GM21367 (cell line): ENCODE data around the gene ABCG2.

ENCODE experiments used
- ATAC-seq: cut with Tn5 transposase; IDR thresholded peaks from one replicate; pipeline ENCODE4 v1.9.1; 2021; ENCODE audit not compliant: unreplicated experiment

ABCG2 gene

GRCh38 chr4:88158489-88159228 lies at the start of gene ABCG2:
TSS of gene ABCG2 (minus strand) at chr4:88158639. CDS start at chr4:88139995, 18,644 bp downstream.
- peak; percentile 50 for ATAC-seq

GRCh38 chr4:88208156-88208555 lies 49.7 kb upstream of the ABCG2 start:
- ATAC-seq, result no peak

DNA sequence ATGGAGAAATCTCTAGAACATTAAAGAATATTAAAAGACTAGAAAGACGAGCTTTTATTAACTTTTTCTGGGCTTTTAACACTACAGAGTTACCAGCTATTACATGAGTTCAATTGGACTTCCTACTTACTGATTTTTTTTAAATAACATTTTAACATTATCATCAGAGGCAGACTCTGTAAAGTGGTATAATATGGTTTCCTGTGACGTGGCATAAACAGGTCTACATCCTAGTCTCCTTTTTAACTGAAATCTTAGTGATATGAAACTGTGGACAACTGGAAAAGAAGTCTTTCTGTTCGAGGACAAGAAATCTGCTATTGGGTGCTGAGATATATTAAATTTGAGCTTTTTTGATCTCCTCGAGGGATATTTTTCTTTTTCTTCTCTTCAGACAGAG lies 48.7 kb upstream of the ABCG2 start:
- ATAC-seq, result no peak

GRCh38 chr4:88204882-88205281 lies 46.4 kb upstream of the ABCG2 start:
- no peak for ATAC-seq

DNA sequence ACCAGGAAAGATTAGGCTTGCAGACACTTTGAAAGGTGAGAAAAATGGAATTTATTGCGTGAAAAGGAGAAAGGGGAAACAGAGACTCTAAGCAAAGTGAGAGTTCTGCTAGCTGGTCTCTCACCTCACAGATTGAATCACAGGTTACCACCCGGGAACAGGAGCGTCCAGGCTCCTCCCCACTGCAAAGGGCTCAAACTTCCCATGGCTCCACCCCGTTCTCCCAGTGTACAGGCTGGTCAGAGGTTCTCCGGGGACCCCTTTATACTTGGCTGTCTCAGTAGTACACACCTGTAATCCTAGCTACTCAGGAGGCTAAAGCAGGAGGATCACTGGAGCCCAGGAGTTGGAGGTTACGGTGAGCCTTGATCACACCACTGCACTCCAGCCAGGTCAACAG lies 44.0 kb upstream of the ABCG2 start:
- no peak for ATAC-seq

DNA sequence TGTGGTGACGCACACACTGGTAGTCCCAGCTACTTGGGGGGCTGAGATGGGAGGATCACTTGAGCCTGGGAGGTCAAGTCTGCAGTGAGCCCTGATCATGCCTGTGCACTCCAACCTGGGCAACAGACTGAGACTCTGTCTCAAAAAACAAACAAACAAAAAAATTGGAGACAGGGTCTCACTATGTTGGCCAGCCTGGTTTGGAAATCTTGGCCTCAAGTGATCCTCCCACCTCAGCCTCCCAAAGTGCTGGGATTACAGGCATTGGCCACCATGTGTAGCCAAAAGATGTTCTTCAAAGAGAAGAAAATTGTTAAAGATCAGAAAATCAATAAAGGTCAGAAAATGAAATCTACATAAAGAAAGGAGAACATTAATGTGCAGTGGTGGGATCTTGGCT lies 41.7 kb upstream of the ABCG2 start:
- no peak for ATAC-seq

DNA sequence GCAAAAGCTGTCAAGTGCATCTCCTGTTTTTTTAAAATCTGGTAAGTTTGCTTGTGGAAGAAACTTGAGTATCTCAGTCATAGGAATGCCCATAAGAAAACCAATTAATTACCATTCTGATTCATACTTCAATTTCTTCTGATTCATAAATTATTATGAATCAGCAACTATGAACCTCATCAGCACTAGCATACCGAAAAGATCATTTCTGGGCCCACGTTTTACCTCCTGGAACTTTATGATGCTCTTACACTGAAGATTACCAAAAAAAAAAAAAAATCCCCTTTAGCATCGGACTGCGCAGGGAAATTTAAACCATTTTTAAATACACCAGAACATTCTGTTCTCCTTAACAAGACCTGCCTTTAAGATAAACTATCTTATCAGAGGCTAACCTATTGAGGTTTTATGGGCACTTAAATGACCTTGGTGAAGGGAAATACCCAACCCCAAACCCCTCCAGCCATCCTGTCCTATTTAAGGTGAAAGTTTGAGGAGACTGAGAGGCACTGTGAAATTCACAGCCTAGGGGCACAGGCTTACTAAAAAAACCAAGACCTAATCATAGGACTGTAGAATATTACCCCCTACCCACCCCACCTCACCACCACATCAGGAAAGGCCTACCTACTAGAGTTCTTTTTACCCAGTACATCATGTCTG lies 38.2 kb upstream of the ABCG2 start:
- ATAC-seq, result no peak

DNA sequence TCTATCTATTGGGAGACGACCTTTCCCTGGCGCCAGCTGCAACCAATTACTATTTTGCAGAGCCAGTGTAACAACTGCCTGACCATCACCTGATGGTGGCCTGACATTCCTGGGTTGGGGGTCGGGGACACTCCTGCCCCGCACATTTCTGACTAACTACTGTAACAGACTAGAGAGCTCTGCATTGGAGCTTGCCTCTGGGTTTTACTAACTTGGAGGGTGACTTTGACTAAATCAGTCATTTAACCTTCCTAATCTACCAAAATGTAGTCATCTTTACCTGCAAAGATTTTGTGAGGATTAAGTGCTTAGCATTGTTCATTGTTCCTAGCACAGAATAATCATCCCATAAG lies 37.5 kb upstream of the ABCG2 start:
- ATAC-seq, result no peak

- ATAC-seq, result no peak
Measured at GRCh38 chr4:88195328-88196012, 37.0 kb upstream of the ABCG2 start.

DNA sequence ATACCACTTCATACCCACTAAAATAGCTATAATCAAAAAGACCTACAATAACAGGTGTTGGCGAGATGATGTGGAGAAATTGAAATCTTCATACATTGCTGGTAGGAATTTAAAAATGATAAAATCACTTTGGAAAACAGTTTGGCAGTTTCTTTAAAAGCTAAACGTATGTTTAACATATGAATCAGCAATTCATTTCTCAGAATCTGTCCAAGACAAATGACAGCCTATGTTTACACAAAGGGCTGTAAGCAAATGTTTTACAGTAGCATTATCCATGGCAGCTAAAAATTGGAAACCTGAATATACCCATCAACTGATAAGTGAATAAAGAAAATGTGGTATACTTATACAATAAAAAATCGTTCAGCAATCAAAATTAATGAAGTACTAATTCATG lies 33.0 kb upstream of the ABCG2 start:
- ATAC-seq, result no peak

DNA sequence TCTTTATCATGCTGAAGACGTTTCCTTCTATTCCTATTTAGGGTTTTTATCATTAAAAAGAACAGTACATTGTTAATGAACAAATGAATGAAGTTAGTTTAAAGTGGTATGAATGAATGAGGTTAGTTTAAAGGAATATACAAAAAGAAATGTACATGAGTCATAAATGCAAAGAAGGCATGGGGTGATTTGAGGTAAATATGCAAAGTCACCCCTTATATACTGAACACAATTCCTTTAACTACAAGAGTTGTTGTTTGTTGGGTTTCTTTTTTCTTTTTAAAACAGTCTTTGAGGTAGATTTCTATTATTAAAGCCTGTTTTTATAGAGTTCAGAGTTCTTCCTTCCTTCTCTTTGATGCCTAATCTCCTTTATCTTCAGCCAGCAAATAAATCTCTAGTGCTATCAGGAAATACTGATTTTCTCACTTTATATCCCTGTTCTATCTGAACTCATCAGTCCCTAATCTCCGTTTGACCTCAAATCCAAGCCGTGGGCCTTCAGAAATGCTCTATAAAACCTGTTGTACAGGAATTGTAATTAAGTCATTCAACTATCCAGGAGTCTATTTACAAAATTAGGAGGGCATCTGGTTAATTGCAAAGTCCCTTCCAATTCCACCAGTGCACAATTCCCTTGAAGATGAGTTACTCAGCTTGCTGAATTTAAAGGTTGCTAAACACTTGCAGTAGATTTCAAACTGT lies 31.6 kb upstream of the ABCG2 start:
- ATAC-seq, result no peak

- no peak for ATAC-seq
Measured at GRCh38 chr4:88189418-88189738, 30.9 kb upstream of the ABCG2 start.

GRCh38 chr4:88188738-88189417 lies 30.4 kb upstream of the ABCG2 start:
- no peak for ATAC-seq

DNA sequence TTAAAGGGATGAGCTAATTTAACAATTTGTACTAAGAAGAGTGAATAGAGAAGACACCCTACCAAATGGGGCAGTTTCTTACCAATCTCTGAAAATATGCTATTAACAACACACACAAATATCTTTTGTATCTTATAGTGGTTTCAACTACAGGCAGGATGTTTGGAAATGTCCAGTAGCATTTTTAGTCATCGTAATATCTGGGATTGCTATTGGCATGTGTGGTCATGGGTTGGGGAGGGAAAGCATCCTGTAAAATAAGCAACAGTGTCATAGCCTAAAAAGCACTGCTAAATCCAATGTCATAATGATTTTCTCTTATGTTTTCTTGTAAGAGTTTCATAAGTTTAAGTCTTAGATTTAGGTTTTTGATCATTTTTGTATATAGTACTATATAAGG lies 29.3 kb upstream of the ABCG2 start:
- no peak for ATAC-seq

- no peak for ATAC-seq
Measured at GRCh38 chr4:88185906-88186305, 27.5 kb upstream of the ABCG2 start.

DNA sequence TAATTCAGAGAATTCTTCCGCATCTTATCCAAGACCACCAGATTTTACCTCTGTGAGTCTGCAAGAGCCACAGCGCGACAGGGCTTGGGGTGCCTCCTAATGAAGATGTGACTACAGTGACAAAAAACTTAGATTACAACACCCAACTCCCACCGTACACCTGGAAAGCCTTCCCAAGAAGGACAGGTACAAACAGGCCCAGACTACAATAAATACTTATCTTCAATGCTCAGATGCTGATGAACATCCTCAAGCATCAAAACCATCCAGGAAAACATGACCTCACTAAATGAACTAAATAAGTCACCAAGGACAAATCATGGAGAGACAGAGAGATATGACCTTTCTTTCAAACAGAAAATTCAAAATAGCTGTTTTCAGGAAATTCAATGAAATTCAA lies 20.8 kb upstream of the ABCG2 start:
- no peak for ATAC-seq

DNA sequence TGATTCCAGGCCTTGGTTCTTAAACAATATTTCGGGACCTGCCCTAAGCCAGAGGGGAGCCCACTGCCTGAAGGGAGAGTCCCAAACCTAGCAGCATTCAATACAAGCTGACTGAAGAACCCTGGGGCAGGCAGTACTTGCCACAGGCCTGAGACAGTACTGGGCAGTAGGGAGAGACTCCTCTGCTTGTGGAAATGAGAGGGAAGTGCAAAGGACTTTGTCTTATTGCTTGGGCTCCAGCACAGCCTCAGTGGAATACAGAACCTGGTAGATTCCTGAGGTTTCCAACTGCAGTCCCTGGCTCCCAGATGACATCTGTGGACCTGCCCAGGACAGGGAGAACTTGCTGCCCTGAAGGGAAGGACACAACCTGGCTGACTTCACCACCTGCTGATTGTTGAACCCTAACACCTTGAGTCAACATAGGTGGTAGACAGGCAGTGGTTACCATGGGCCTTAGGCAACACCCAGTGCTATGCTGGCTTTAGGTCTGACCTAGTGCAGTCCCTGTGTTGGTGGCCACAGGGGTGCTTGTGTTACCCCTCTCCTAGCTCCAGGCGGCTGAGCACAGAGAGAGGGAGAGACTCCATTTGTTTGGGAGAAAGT lies 20.3 kb upstream of the ABCG2 start:
- no peak for ATAC-seq

GRCh38 chr4:88177983-88178625 lies 19.7 kb upstream of the ABCG2 start:
- ATAC-seq, result no peak

GRCh38 chr4:88172987-88173386 lies 14.5 kb upstream of the ABCG2 start:
- no peak for ATAC-seq

GRCh38 chr4:88171206-88171605 lies 12.8 kb upstream of the ABCG2 start:
- ATAC-seq, result no peak
